HG03097 (cell line): Measurements from ENCODE around the gene UBQLN3.
A peak's percentile ranks its signal among the peaks of the same experiment; 100 is the strongest.

Experiments
- ATAC-seq: cut with Tn5 transposase; IDR thresholded peaks from one replicate; pipeline ENCODE4 v1.9.1; 2021; ENCODE audit not compliant: unreplicated experiment, low FRiP score

Gene UBQLN3

GRCh38 chr11:5509803-5510202 is at the start of gene UBQLN3:
Gene UBQLN3, minus strand, starts transcription at chr11:5509957. Its CDS starts 399 bp downstream, at chr11:5509558.
- ATAC-seq, result no peak

- no peak for ATAC-seq
Observed at GRCh38 chr11:5557751-5558150, 48.0 kb upstream of the UBQLN3 start.

GRCh38 chr11:5556596-5557188 is 46.9 kb upstream of the UBQLN3 start:
- ATAC-seq, result no peak

GRCh38 chr11:5553343-5553742 is 43.6 kb upstream of the UBQLN3 start:
- no peak for ATAC-seq

GRCh38 chr11:5550440-5551095 is 40.8 kb upstream of the UBQLN3 start:
- ATAC-seq, result no peak

GRCh38 chr11:5548440-5548839 is 38.7 kb upstream of the UBQLN3 start, which contains the start of gene OR52H1:
Gene OR52H1, minus strand, starts transcription at chr11:5548540. Its CDS starts 3,035 bp downstream, at chr11:5545505.
- no peak for ATAC-seq

- ATAC-seq, result peak; percentile 68
Observed at GRCh38 chr11:5547982-5548381, 38.2 kb upstream of the UBQLN3 start.

- no peak for ATAC-seq
Observed at GRCh38 chr11:5546457-5546856, 36.7 kb upstream of the UBQLN3 start.

- ATAC-seq, result no peak
Observed at GRCh38 chr11:5541427-5541826, 31.7 kb upstream of the UBQLN3 start.

- ATAC-seq, result no peak
Observed at GRCh38 chr11:5536482-5536881, 26.7 kb upstream of the UBQLN3 start.

- ATAC-seq, result no peak
Observed at GRCh38 chr11:5534046-5534445, 24.3 kb upstream of the UBQLN3 start.

- no peak for ATAC-seq
Observed at GRCh38 chr11:5531053-5531831, 21.5 kb upstream of the UBQLN3 start.

GRCh38 chr11:5528495-5528894 is 18.7 kb upstream of the UBQLN3 start:
- no peak for ATAC-seq

GRCh38 chr11:5527716-5528115 is 18.0 kb upstream of the UBQLN3 start:
- ATAC-seq, result no peak

GRCh38 chr11:5524756-5525155 is 15.0 kb upstream of the UBQLN3 start:
- no peak for ATAC-seq

- no peak for ATAC-seq
Observed at GRCh38 chr11:5522308-5522707, 12.6 kb upstream of the UBQLN3 start.

GRCh38 chr11:5521540-5521939 is 11.8 kb upstream of the UBQLN3 start:
- ATAC-seq, result no peak

- ATAC-seq, result no peak
Observed at GRCh38 chr11:5516599-5516998, 6.8 kb upstream of the UBQLN3 start, which contains the start of gene UBQLNL. Gene UBQLNL, minus strand, starts transcription at chr11:5516699. Its CDS starts 258 bp downstream, at chr11:5516441.

- no peak for ATAC-seq
Observed at GRCh38 chr11:5514841-5515240, 5.1 kb upstream of the UBQLN3 start.

GRCh38 chr11:5508605-5509004 is 1.2 kb downstream of the UBQLN3 start:
- no peak for ATAC-seq

GRCh38 chr11:5507933-5508305 is 1.8 kb downstream of the UBQLN3 start:
- ATAC-seq, result no peak
